HepG2 (cell line): ENCODE data around the gene ATOSB. TPM values are rescaled to one million over a fixed set of nuclear protein-coding genes. Genes with fewer than 3 reads are reported as not detected.

Experiments used
- FOSL1 ChIP-seq: sonication (generic); formaldehyde crosslinking; IDR thresholded peaks from 2 replicates; pipeline ENCODE4 v1.9.0; 2021; ENCODE audit warnings: missing genetic modification reagents, borderline replicate concordance
- FOXM1 ChIP-seq: sonication (generic); formaldehyde crosslinking; IDR thresholded peaks from 2 replicates; pipeline ENCODE4 v1.5.0; 2020; ENCODE audit warnings: missing genetic modification reagents
- GATAD1 ChIP-seq: IDR thresholded peaks from 2 replicates; pipeline ENCODE4 v1.6.1; 2016; ENCODE audit warnings: missing genetic modification reagents, missing compliant biosample characterization
- HNF4A ChIP-seq: sonication (generic); formaldehyde crosslinking; IDR thresholded peaks from 2 replicates; pipeline ENCODE4 v1.4.0; 2020; ENCODE audit warnings: missing genetic modification reagents
- KDM4B ChIP-seq: sonication (generic); formaldehyde crosslinking; IDR thresholded peaks from 2 replicates; pipeline ENCODE4 v1.4.0; 2020; ENCODE audit warnings: missing genetic modification reagents
- KDM5A ChIP-seq: fragments of 200-600 bp; sonication (generic); IDR thresholded peaks from 2 replicates; pipeline ENCODE4 v1.7.0; 2018; ENCODE audit warnings: antibody characterized with exemption, mild to moderate bottlenecking, low read length, borderline replicate concordance
- KDM5B ChIP-seq: sonication (generic); formaldehyde crosslinking; IDR thresholded peaks from 2 replicates; pipeline ENCODE4 v1.4.0; 2020; ENCODE audit warnings: missing genetic modification reagents, mild to moderate bottlenecking, borderline replicate concordance
- LCORL ChIP-seq, 2 experiments: fragments of 450-650 bp in 1 of 2; sonication (generic) in 1 of 2; formaldehyde crosslinking in 1 of 2; IDR thresholded peaks; 2 replicates each; pipeline versions ENCODE4 v1.5.0 to v1.6.1; 2017 to 2020; ENCODE audit warnings: antibody characterized with exemption in 1 of 2, missing genetic modification reagents in 1 of 2
- RFXANK ChIP-seq: IDR thresholded peaks from 2 replicates; pipeline ENCODE4 v1.6.1; 2016
- SAP130 ChIP-seq: IDR thresholded peaks from 2 replicates; pipeline ENCODE4 v1.6.1; 2016; ENCODE audit warnings: low read depth
- SETDB1 ChIP-seq: sonication (generic); formaldehyde crosslinking; IDR thresholded peaks from 2 replicates; pipeline ENCODE4 v1.5.1; 2020; ENCODE audit warnings: missing genetic modification reagents, mild to moderate bottlenecking, borderline replicate concordance
- SMAD9 ChIP-seq: sonication (generic); formaldehyde crosslinking; IDR thresholded peaks from 2 replicates; pipeline ENCODE4 v1.5.1; 2020; ENCODE audit warnings: mild to moderate bottlenecking, missing genetic modification reagents
- SRSF1 ChIP-seq: fragments of 200-400 bp; formaldehyde crosslinking; optimal IDR thresholded peaks from 2 replicates; pipeline ENCODE3; 2017; ENCODE audit warnings: mild to moderate bottlenecking, low read depth, low read length, moderate library complexity
- TMF1 ChIP-seq: sonication (generic); formaldehyde crosslinking; IDR thresholded peaks from 2 replicates; pipeline ENCODE4 v1.8.1; 2022; ENCODE audit warnings: low read depth, missing genetic modification reagents
- TSC22D2 ChIP-seq: sonication (generic); formaldehyde crosslinking; IDR thresholded peaks from 2 replicates; pipeline ENCODE4 v1.5.1; 2020; ENCODE audit warnings: missing genetic modification reagents, mild to moderate bottlenecking, borderline replicate concordance
- ZNF431 ChIP-seq: sonication (generic); formaldehyde crosslinking; IDR thresholded peaks from 2 replicates; pipeline ENCODE4 v1.9.0; 2022; ENCODE audit warnings: missing genetic modification reagents, low read depth, mild to moderate bottlenecking, borderline replicate concordance
- ZNF496 ChIP-seq: sonication (generic); formaldehyde crosslinking; IDR thresholded peaks from 2 replicates; pipeline ENCODE4 v1.8.1; 2023; ENCODE audit warnings: mild to moderate bottlenecking, moderate library complexity, missing genetic modification reagents; ENCODE audit not compliant: insufficient replicate concordance
- ZNF577 ChIP-seq: sonication (generic); formaldehyde crosslinking; IDR thresholded peaks from 2 replicates; pipeline ENCODE4 v1.4.0; 2020; ENCODE audit warnings: mild to moderate bottlenecking, low read depth, missing genetic modification reagents, borderline replicate concordance
- ZNF614 ChIP-seq: IDR thresholded peaks from 2 replicates; pipeline ENCODE4 v1.6.1; 2018; ENCODE audit warnings: missing biosample characterization, missing genetic modification reagents, inconsistent platforms, borderline replicate concordance
- ZNF83 ChIP-seq: sonication (generic); formaldehyde crosslinking; IDR thresholded peaks from 2 replicates; pipeline ENCODE4 v1.4.0; 2020; ENCODE audit warnings: missing genetic modification reagents, mild to moderate bottlenecking, borderline replicate concordance
- polyA plus RNA-seq, 8 experiments: library from polyadenylated mRNA; depleted of rRNA in 3 of 8; stranded (reverse) in 7 of 8; unstranded in 1 of 8; fragments of >200 nt; fragmentation: Illumina TruSeq in 4 of 8; extraction: Trizol in 4 of 8; gene quantifications; 2 replicates each; pipeline versions ENCODE4 v1.2.1 to v1.2.3, GENCODE V29; 2011 to 2016; ENCODE audit warnings: low read depth in 4 of 8, missing spikeins in 1 of 8, mixed read lengths in 1 of 8; ENCODE audit not compliant: insufficient read depth in 1 of 8
- total RNA-seq, 5 experiments: library from RNA; depleted of rRNA; stranded (reverse); fragments of >200 nt; fragmentation: Illumina TruSeq; extraction: Trizol; gene quantifications; 2 replicates each; pipeline ENCODE4 v1.2.3, GENCODE V29; 2016; ENCODE audit warnings: low read depth in 1 of 5
- TF ChIP-seq, protein P1 (sequence below): sonication (generic); formaldehyde crosslinking; IDR thresholded peaks from 2 replicates; pipeline ENCODE4 v1.4.0; 2020; ENCODE audit warnings: missing genetic modification reagents, borderline replicate concordance
- TF ChIP-seq, protein P2 (sequence below): sonication (generic); formaldehyde crosslinking; IDR thresholded peaks from 2 replicates; pipeline ENCODE4 v1.4.0; 2020; ENCODE audit warnings: missing genetic modification reagents, borderline replicate concordance
- TF ChIP-seq, protein P3 (sequence below): sonication (generic); formaldehyde crosslinking; IDR thresholded peaks from 2 replicates; pipeline ENCODE4 v1.5.0; 2020; ENCODE audit warnings: mild to moderate bottlenecking, missing genetic modification reagents, moderate library complexity

The ATOSB gene
- total and polyA plus RNA-seq, 2 of the 13 experiments (the other 11 are each of a cell fraction or from before 2014, with no cell fraction given), result 1.9 to 6.4 TPM

DNA sequence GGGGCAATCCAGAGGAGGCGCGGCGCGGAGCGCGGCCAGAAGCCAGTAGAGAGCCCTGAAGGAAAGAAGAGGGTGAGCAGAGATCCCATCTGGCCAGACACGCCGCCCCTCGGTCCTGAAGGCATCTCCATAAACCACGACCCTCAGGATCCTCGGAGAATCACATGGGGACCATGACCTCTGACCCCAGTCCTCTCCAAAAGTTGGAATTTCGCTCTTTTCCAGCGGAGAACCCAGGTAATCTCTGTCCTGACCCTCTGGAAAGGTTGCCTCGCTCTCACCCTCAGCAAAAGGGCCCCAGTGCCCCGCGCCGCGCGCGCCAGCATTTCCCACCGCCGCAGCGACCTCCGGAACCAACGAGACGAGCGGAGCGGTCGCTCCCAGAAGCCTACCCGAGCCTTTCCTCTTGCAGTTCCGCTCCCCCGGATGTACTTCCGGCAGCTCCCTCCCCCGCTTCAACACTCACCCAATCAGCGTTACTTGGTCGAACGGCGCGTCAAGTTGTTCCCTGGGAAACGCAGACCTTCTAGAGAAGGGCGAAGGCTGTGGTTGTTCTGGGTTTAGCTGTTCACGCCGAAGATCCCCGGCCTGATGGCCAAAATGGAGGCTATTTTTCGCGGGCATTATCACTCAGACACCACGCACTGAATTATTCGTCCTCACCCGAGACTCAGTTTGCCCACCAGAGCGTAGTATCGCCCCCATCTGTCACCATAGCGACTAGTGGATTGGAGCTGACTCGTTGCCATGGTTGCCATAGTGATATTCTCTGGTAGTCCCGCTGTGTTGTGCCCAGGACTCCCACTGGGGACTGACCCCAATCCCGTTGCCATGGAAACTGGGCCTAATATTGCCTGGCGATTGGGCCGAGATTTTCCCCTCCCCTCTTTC is 12.6 kb downstream of the ATOSB start, which contains the start of gene STOML2 (continued):
- TF ChIP-seq, protein P1, sequence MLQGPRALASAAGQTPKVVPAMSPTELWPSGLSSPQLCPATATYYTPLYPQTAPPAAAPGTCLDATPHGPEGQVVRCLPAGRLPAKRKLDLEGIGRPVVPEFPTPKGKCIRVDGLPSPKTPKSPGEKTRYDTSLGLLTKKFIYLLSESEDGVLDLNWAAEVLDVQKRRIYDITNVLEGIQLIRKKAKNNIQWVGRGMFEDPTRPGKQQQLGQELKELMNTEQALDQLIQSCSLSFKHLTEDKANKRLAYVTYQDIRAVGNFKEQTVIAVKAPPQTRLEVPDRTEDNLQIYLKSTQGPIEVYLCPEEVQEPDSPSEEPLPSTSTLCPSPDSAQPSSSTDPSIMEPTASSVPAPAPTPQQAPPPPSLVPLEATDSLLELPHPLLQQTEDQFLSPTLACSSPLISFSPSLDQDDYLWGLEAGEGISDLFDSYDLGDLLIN, result no peak
- peak; percentile 85 for TF ChIP-seq RFXANK
- TF ChIP-seq ZNF577 (CRISPR knock-in tag), result no peak
- peak; percentile 99 for TF ChIP-seq SAP130 (CRISPR knock-in tag)
- peak; percentile 43; the same call in 1 of the 2 replicates for TF ChIP-seq HNF4A (CRISPR knock-in tag)
- TF ChIP-seq SETDB1 (CRISPR knock-in tag), result no peak
- TF ChIP-seq FOSL1 (CRISPR knock-in tag), result no peak
- TF ChIP-seq TMF1 (CRISPR knock-in tag), result peak; percentile 92
- no peak; the same call in 1 of the 2 replicates for TF ChIP-seq ZNF431 (CRISPR knock-in tag)
- no peak for TF ChIP-seq SMAD9
- TF ChIP-seq FOXM1 (CRISPR knock-in tag), result no peak
- TF ChIP-seq GATAD1, result peak; percentile 99
- TF ChIP-seq ZNF83 (CRISPR knock-in tag), result peak; percentile 33; the same call in 1 of the 2 replicates
- TF ChIP-seq TSC22D2 (CRISPR knock-in tag), result peak; percentile 67; the same call in 1 of the 2 replicates
- no peak for TF ChIP-seq ZNF496 (CRISPR knock-in tag)
- TF ChIP-seq, protein P2, sequence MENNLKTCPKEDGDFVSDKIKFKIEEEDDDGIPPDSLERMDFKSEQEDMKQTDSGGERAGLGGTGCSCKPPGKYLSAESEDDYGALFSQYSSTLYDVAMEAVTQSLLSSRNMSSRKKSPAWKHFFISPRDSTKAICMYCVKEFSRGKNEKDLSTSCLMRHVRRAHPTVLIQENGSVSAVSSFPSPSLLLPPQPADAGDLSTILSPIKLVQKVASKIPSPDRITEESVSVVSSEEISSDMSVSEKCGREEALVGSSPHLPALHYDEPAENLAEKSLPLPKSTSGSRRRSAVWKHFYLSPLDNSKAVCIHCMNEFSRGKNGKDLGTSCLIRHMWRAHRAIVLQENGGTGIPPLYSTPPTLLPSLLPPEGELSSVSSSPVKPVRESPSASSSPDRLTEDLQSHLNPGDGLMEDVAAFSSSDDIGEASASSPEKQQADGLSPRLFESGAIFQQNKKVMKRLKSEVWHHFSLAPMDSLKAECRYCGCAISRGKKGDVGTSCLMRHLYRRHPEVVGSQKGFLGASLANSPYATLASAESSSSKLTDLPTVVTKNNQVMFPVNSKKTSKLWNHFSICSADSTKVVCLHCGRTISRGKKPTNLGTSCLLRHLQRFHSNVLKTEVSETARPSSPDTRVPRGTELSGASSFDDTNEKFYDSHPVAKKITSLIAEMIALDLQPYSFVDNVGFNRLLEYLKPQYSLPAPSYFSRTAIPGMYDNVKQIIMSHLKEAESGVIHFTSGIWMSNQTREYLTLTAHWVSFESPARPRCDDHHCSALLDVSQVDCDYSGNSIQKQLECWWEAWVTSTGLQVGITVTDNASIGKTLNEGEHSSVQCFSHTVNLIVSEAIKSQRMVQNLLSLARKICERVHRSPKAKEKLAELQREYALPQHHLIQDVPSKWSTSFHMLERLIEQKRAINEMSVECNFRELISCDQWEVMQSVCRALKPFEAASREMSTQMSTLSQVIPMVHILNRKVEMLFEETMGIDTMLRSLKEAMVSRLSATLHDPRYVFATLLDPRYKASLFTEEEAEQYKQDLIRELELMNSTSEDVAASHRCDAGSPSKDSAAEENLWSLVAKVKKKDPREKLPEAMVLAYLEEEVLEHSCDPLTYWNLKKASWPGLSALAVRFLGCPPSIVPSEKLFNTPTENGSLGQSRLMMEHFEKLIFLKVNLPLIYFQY (CRISPR knock-in tag), result no peak; the same call in 1 of the 2 replicates
- TF ChIP-seq KDM5A, result peak; percentile 97
- TF ChIP-seq, protein P3, sequence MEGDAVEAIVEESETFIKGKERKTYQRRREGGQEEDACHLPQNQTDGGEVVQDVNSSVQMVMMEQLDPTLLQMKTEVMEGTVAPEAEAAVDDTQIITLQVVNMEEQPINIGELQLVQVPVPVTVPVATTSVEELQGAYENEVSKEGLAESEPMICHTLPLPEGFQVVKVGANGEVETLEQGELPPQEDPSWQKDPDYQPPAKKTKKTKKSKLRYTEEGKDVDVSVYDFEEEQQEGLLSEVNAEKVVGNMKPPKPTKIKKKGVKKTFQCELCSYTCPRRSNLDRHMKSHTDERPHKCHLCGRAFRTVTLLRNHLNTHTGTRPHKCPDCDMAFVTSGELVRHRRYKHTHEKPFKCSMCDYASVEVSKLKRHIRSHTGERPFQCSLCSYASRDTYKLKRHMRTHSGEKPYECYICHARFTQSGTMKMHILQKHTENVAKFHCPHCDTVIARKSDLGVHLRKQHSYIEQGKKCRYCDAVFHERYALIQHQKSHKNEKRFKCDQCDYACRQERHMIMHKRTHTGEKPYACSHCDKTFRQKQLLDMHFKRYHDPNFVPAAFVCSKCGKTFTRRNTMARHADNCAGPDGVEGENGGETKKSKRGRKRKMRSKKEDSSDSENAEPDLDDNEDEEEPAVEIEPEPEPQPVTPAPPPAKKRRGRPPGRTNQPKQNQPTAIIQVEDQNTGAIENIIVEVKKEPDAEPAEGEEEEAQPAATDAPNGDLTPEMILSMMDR (CRISPR knock-in tag), result peak; percentile 55
- peak; percentile 59; the same call in 1 of the 2 replicates for TF ChIP-seq KDM5B (CRISPR knock-in tag)
- TF ChIP-seq ZNF614 (CRISPR knock-in tag), result no peak; the same call in 1 of the 2 replicates
- TF ChIP-seq SRSF1, result peak; percentile 59
- TF ChIP-seq LCORL (IDR thresholded peaks at IDR 0.05), result no peak
- TF ChIP-seq LCORL (CRISPR knock-in tag; IDR thresholded peaks at IDR 0.05), result peak; percentile 83
- TF ChIP-seq KDM4B, result no peak
